ENCODE results near the gene PRKCQ. TPM values are rescaled to one million over a fixed set of nuclear protein-coding genes. Genes with fewer than 3 reads are reported as not detected.

The PRKCQ gene
- total and polyA plus RNA-seq, 11 donors, result 0.04 to 2.0 (median 0.13) TPM; not detected in 1

DNA sequence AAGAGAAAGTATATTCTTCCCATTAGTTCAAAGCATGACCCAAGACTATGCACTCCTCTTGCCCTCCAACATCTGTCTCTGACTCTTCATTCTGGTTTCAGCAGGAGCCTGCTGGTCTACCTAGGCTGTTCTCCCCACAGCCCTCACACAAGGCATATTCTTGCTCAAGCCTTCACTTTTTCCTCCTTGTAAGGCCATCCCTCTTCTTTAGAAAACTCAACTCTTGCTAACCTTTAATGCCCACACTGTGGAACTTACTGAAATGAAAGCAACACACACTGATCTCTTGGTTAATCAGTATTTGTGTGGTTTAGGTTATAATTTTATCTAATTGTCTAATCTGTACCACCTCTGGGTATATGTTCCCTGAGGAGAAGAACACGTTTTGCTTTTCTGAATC lies 75.8 kb downstream of the PRKCQ start:
- TF ChIP-seq POLR2A (IDR thresholded peaks at IDR 0.05), result no peak
- TF ChIP-seq, protein P1, sequence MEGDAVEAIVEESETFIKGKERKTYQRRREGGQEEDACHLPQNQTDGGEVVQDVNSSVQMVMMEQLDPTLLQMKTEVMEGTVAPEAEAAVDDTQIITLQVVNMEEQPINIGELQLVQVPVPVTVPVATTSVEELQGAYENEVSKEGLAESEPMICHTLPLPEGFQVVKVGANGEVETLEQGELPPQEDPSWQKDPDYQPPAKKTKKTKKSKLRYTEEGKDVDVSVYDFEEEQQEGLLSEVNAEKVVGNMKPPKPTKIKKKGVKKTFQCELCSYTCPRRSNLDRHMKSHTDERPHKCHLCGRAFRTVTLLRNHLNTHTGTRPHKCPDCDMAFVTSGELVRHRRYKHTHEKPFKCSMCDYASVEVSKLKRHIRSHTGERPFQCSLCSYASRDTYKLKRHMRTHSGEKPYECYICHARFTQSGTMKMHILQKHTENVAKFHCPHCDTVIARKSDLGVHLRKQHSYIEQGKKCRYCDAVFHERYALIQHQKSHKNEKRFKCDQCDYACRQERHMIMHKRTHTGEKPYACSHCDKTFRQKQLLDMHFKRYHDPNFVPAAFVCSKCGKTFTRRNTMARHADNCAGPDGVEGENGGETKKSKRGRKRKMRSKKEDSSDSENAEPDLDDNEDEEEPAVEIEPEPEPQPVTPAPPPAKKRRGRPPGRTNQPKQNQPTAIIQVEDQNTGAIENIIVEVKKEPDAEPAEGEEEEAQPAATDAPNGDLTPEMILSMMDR (IDR thresholded peaks at IDR 0.05), result no peak
- no peak overlapping the region for H3K4me3 ChIP-seq
- 47 to 54% (median 52%) methylated on average over 1 of the region's 1 CpG for WGBS, 4 donors
- no peaks in the 10 kb centered on the region for H3K4me1 ChIP-seq
- no peaks in the 10 kb centered on the region for H3K36me3 ChIP-seq
- H3K27ac ChIP-seq, result no peak overlapping the region
- intact Hi-C loops (cut with DNase I), result no loop called here
- peaks cover 0 to 4% (median 0%) of the 10 kb centered on the region in 9 donors for H3K27me3 ChIP-seq
- no peak for DNase-seq
- no peaks in the 10 kb centered on the region for H3K9me3 ChIP-seq
- no peak for ATAC-seq

DNA sequence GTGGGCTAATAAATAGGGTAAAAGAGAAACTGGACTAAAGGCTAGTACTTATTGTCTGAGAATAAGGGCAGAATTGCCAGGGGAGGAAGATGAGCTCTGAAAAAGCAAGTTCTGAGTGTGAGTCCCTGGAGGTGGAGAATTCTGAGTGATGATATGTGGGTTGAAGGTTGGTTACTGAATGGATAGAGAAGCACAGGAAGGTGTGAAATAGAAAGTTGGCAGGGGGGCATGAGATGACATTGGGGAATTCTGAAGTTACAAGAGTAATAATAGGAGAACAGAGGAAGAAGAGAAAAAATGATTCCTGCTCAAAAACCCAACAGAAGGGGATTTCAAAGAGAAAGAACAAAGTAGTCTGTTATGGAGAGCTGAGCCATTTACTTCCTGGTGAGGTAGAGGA lies 76.9 kb downstream of the PRKCQ start:
- TF ChIP-seq, protein P1 (IDR thresholded peaks at IDR 0.05), result no peak
- Histone ChIP-seq H3K4me1 (peaks cover 0 to 11% (median 0%) of the 10 kb centered on the region in 12 donors), H3K4me3 (no peak overlapping the region), H3K27me3 (peaks cover 0 to 4% (median 0%) of the 10 kb centered on the region in 9 donors), H3K9me3 (no peaks in the 10 kb centered on the region), H3K36me3 (no peaks in the 10 kb centered on the region), H3K27ac (no peak overlapping the region)
- ATAC-seq, result no peak
- no peak for DNase-seq
- intact Hi-C loops (cut with DNase I), result no loop called here

DNA sequence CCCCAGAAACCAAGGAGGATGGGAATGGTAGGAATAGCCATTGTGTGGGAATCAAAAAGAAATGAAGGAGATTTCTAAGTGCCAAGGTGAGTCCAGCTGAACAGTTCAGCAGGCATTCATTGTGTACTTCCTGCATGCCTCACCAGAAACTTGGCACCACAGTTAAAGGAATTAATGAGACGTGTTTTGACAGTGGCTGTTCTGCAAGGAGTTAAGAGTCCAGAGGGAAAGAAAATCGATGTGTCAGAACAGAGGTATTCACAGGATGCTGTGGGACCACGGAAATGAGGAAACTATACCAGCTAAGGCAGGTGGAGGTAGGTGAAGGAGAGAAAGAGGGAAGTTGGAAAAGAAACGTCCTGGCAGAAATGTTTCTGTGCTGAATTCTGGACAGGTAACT lies 78.1 kb downstream of the PRKCQ start:
- H3K4me1 ChIP-seq, result peaks cover 0 to 12% (median 0%) of the 10 kb centered on the region in 12 donors
- ATAC-seq (no peak), DNase-seq (no peak)
- no peaks in the 10 kb centered on the region for H3K36me3 ChIP-seq
- H3K27me3 ChIP-seq, result peaks cover 0 to 16% (median 0%) of the 10 kb centered on the region in 9 donors
- TF ChIP-seq, protein P1 (IDR thresholded peaks at IDR 0.05), result no peak
- TF ChIP-seq POLR2A (IDR thresholded peaks at IDR 0.05), result no peak
- 61 to 64% (median 62%) methylated on average over 4 of the region's 4 CpGs for WGBS, 4 donors
- no peak overlapping the region for H3K27ac ChIP-seq
- intact Hi-C loops (cut with DNase I), result no loop called here
- no peaks in the 10 kb centered on the region for H3K9me3 ChIP-seq
- no peak overlapping the region for H3K4me3 ChIP-seq

DNA sequence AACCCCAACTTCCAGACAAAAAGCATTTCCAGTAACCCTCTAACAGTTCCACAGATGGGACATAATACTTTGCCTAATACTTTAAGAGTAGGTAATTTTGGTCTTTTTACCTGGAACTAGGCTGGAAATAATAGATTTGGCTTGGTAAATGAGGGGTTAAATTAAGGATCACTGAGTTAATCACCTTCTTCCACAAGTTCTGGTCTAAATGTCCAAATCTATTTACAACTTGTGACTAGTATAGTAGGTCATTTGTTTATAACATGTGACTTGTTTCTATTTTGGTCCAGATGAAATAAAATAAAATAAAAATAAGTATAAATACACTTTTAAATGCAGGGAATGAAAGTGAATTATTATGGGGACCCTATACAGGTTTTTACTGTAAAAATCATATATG lies 80.1 kb downstream of the PRKCQ start:
- H3K4me1 ChIP-seq, result peaks cover 0 to 17% (median 0%) of the 10 kb centered on the region in 12 donors
- TF ChIP-seq, protein P1 (IDR thresholded peaks at IDR 0.05), result no peak
- TF ChIP-seq POLR2A (IDR thresholded peaks at IDR 0.05), result no peak
- H3K4me3 ChIP-seq, result no peak overlapping the region
- H3K27me3 ChIP-seq, result peaks cover 0 to 16% (median 0%) of the 10 kb centered on the region in 9 donors
- no peaks in the 10 kb centered on the region for H3K36me3 ChIP-seq
- no peaks in the 10 kb centered on the region for H3K9me3 ChIP-seq
- intact Hi-C loops (cut with DNase I), result no loop called here
- DNase-seq (no peak), ATAC-seq (no peak)
- no peak overlapping the region for H3K27ac ChIP-seq
